C4-2B (cell line): ENCODE data around the gene MRPS11.

Source experiments
- CTCF ChIP-seq: fragments of 450-650 bp; conservative IDR thresholded peaks from 2 replicates; pipeline ENCODE4 v1.5.1; 2017; ENCODE audit warnings: mild to moderate bottlenecking
- ZFX ChIP-seq: fragments of 450-650 bp; IDR thresholded peaks from 2 replicates; pipeline ENCODE4 v1.6.1; 2017

- TF ChIP-seq CTCF (no peak), ZFX (no peak)
These were observed 27.5 kb upstream of the MRPS11 start for GRCh38 chr15:88440021-88440420.
